ENCODE results near the gene F3. TPM values are rescaled to one million over a fixed set of nuclear protein-coding genes. Genes with fewer than 3 reads are reported as not detected.
"Not testable (repeated sequence)": the region's sequence is repeated elsewhere in the genome, so short reads cannot be mapped to it uniquely, and the experiment has no call there.

The F3 gene
- polyA plus RNA-seq, 1 of the 3 experiments (the other 2 are of a cell fraction): 1.8 TPM

DNA sequence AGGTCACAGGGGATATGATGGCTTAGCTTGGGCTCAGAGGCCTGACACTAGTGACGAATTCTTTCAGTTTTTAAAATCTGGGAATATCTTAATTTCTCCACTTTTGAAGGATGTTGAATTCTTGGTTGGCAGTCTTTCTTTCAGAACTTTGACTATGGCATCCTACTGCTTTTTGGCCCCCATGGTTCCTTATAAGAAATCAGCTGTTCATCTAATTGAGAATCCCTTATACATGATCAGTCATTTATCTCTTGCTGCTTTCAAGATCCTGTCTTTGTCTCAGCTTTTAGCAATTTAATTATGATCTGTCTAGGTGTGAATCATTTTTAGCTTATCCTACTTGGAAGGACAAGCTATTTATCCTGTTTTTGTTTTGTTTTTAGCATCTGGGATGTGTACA lies 31.2 kb upstream of the F3 start:
- Histone ChIP-seq H3K9me3 (0 out of 2 replicates have a peak, but pooled peaks cover 3% of the 10 kb centered on the region), H3K36me3 (replicated peaks in 1 of 2; ENCODE audit: control insufficient read depth in 1 of 2, insufficient read depth in 2 of 2, low read length in 1 of 2) (no peaks in the 10 kb centered on the region), H3K79me2 (ENCODE audit: insufficient read depth) (no peaks in the 10 kb centered on the region), H2AFZ (ENCODE audit: low read depth) (no peak overlapping the region), H4K20me1 (ENCODE audit: insufficient read depth) (no peaks in the 10 kb centered on the region), H3K9ac (no peak overlapping the region), H3F3A (replicated peaks; ENCODE audit: insufficient read depth) (no peaks in the 10 kb centered on the region), H3K4me1 (ENCODE audit: control insufficient read depth in 1 of 2, insufficient read depth in 2 of 2, low read depth in 1 of 2, low read length in 1 of 2) (no peaks in the 10 kb centered on the region), H3K27ac (ENCODE audit: low read depth in 2 of 2, low read length in 1 of 2) (no peak overlapping the region), H3K4me2 (no peak overlapping the region), H3K27me3 (ENCODE audit: insufficient read depth) (no peaks in the 10 kb centered on the region), H3K4me3 (ENCODE audit: low read depth in 2 of 2, low read length in 1 of 2) (no peak overlapping the region), H3K9me2 (no peaks in the 10 kb centered on the region)
- POLR2A ChIA-PET: no interaction called here
- TF ChIP-seq, protein P1, sequence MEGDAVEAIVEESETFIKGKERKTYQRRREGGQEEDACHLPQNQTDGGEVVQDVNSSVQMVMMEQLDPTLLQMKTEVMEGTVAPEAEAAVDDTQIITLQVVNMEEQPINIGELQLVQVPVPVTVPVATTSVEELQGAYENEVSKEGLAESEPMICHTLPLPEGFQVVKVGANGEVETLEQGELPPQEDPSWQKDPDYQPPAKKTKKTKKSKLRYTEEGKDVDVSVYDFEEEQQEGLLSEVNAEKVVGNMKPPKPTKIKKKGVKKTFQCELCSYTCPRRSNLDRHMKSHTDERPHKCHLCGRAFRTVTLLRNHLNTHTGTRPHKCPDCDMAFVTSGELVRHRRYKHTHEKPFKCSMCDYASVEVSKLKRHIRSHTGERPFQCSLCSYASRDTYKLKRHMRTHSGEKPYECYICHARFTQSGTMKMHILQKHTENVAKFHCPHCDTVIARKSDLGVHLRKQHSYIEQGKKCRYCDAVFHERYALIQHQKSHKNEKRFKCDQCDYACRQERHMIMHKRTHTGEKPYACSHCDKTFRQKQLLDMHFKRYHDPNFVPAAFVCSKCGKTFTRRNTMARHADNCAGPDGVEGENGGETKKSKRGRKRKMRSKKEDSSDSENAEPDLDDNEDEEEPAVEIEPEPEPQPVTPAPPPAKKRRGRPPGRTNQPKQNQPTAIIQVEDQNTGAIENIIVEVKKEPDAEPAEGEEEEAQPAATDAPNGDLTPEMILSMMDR (IDR thresholded peaks at IDR 0.05): no peak
- no peak for TF ChIP-seq NFIC (IDR thresholded peaks at IDR 0.05; ENCODE audit: borderline replicate concordance)
- TF ChIP-seq, protein P2, sequence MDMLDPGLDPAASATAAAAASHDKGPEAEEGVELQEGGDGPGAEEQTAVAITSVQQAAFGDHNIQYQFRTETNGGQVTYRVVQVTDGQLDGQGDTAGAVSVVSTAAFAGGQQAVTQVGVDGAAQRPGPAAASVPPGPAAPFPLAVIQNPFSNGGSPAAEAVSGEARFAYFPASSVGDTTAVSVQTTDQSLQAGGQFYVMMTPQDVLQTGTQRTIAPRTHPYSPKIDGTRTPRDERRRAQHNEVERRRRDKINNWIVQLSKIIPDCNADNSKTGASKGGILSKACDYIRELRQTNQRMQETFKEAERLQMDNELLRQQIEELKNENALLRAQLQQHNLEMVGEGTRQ (IDR thresholded peaks at IDR 0.05; ENCODE audit: borderline replicate concordance, low read depth, low read length): no peak
- TF ChIP-seq, protein P3, sequence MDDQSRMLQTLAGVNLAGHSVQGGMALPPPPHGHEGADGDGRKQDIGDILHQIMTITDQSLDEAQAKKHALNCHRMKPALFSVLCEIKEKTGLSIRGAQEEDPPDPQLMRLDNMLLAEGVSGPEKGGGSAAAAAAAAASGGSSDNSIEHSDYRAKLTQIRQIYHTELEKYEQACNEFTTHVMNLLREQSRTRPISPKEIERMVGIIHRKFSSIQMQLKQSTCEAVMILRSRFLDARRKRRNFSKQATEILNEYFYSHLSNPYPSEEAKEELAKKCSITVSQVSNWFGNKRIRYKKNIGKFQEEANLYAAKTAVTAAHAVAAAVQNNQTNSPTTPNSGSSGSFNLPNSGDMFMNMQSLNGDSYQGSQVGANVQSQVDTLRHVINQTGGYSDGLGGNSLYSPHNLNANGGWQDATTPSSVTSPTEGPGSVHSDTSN (IDR thresholded peaks at IDR 0.05): no peak
- no peak for TF ChIP-seq FOSL2 (IDR thresholded peaks at IDR 0.05; ENCODE audit: borderline replicate concordance, low read depth)
- TF ChIP-seq TCF12 (IDR thresholded peaks at IDR 0.05): no peak
- no peak for TF ChIP-seq RCOR1 (IDR thresholded peaks at IDR 0.05; ENCODE audit: low read length)
- no peak for TF ChIP-seq EZH2phosphoT487 (IDR thresholded peaks at IDR 0.05; ENCODE audit: borderline replicate concordance, low read depth)
- no peak for TF ChIP-seq RXRA (IDR thresholded peaks at IDR 0.05; ENCODE audit: borderline replicate concordance, low read depth)
- 38% methylated on average over 1 of the region's 1 CpG for whole genome bisulfite sequencing (ENCODE audit: low lambda C conversion rate)
- no peak for DNase-seq
- CTCF ChIA-PET: no interaction called here

DNA sequence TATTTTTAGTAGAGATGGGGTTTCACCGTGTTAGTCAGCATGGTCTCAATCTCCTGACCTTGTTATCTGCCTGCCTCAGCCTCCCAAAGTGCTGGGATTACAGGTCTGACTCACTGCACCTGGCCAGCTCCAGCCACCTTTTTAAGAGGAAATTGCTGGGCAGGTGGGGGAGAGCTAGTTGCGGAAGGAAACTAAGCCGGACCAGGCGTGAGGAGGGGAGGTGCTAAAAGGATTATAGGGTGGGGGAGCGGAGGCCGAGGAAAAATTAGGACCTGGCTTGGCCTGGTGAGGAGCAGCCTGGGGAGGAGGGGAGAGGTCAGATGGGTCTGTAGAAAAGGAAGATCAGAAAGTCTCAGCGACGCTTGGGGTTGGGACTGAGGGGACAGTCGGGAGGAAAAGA lies 29.4 kb upstream of the F3 start:
- H3F3A ChIP-seq (replicated peaks; ENCODE audit: insufficient read depth); H3K9me2 ChIP-seq; H3K27ac ChIP-seq (ENCODE audit: low read depth in 2 of 2, low read length in 1 of 2); H3K79me2 ChIP-seq (ENCODE audit: insufficient read depth); H3K36me3 ChIP-seq (replicated peaks in 1 of 2; ENCODE audit: control insufficient read depth in 1 of 2, insufficient read depth in 2 of 2, low read length in 1 of 2); H3K4me2 ChIP-seq; H3K27me3 ChIP-seq (ENCODE audit: insufficient read depth); CTCF ChIA-PET; H3K9me3 ChIP-seq; DNase-seq; H3K4me3 ChIP-seq (ENCODE audit: low read depth in 2 of 2, low read length in 1 of 2); H3K9ac ChIP-seq; H3K4me1 ChIP-seq (ENCODE audit: control insufficient read depth in 1 of 2, insufficient read depth in 2 of 2, low read depth in 1 of 2, low read length in 1 of 2); H2AFZ ChIP-seq (ENCODE audit: low read depth); H4K20me1 ChIP-seq (ENCODE audit: insufficient read depth): not testable (repeated sequence)
- POLR2A ChIA-PET: interaction anchor here (0.7 kb wide), 1 partner anchor 183 kb away, joined by 4 read pairs; no protein-coding TSS in a partner anchor
- whole genome bisulfite sequencing (ENCODE audit: low lambda C conversion rate): 79% methylated on average over 9 of the region's 9 CpGs

DNA sequence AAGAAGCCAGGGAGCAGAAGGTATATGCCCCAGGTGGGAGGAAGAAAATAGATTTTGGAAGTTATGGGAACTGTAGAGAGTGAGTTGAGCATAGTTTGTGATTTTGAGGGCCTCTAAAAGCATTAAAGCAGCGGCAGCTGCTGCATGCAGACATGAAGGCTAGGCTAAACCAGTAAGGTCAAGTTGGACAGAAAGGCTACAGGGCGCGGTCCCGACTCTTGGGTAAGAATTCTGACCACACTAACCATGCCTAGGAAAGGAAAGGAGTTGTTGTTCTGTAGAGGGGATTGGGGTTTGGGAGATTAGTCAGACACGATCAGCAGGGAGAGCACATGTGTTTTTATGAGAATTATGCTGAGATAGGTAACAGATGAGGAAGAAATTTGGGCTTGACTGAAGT lies 27.2 kb upstream of the F3 start:
- DNase-seq, POLR2A ChIA-PET: not testable (repeated sequence)

DNA sequence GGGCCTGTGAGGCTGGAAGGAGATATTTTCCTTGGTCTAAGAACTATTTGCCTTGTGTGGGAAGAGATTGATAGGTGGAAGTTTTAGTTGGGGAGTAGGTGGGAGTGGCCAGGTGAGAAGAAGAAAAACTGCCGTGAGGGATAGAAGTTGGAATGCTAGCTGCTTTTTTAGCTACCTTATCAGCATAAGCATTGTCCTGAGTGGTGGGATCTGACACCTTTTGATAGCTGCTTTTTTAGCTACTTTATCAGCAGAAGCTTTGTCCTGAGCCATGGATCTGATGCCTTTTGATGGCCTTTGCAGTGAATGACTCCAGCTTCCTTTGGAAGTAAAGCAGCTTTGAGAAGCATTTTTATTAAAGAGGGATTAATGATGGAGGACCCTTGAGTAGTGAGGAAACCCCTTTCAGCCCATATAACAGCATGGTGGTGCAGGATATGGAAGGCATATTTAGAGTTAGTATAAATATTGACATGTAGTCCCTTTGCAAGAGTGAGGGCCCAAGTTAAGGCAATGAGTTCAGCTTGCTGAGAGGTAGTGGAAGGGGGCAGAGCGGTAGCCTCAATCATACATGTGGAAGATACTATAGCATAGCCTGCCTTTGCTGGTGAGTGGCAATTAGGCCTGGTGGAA lies 26.5 kb upstream of the F3 start:
- H3K27ac ChIP-seq (ENCODE audit: low read depth in 2 of 2, low read length in 1 of 2); H2AFZ ChIP-seq (ENCODE audit: low read depth); H4K20me1 ChIP-seq (ENCODE audit: insufficient read depth); H3K9me2 ChIP-seq; POLR2A ChIA-PET; H3K79me2 ChIP-seq (ENCODE audit: insufficient read depth); H3K36me3 ChIP-seq (replicated peaks in 1 of 2; ENCODE audit: control insufficient read depth in 1 of 2, insufficient read depth in 2 of 2, low read length in 1 of 2); H3K4me2 ChIP-seq; H3K9me3 ChIP-seq; H3K9ac ChIP-seq; DNase-seq; H3K4me3 ChIP-seq (ENCODE audit: low read depth in 2 of 2, low read length in 1 of 2); H3K27me3 ChIP-seq (ENCODE audit: insufficient read depth); H3K4me1 ChIP-seq (ENCODE audit: control insufficient read depth in 1 of 2, insufficient read depth in 2 of 2, low read depth in 1 of 2, low read length in 1 of 2); H3F3A ChIP-seq (replicated peaks; ENCODE audit: insufficient read depth); CTCF ChIA-PET: not testable (repeated sequence)
- 88% methylated on average over 2 of the region's 2 CpGs for WGBS (ENCODE audit: low lambda C conversion rate)

More for the DNA sequence above, 27.2 kb upstream of the F3 start:
- CTCF ChIA-PET; H3K4me2 ChIP-seq; H2AFZ ChIP-seq (ENCODE audit: low read depth); H3K4me3 ChIP-seq (ENCODE audit: low read depth in 2 of 2, low read length in 1 of 2); H3K4me1 ChIP-seq (ENCODE audit: control insufficient read depth in 1 of 2, insufficient read depth in 2 of 2, low read depth in 1 of 2, low read length in 1 of 2); H3K9ac ChIP-seq; H3K27ac ChIP-seq (ENCODE audit: low read depth in 2 of 2, low read length in 1 of 2); H3K36me3 ChIP-seq (replicated peaks in 1 of 2; ENCODE audit: control insufficient read depth in 1 of 2, insufficient read depth in 2 of 2, low read length in 1 of 2); H3F3A ChIP-seq (replicated peaks; ENCODE audit: insufficient read depth); H3K9me2 ChIP-seq; H3K27me3 ChIP-seq (ENCODE audit: insufficient read depth); H3K79me2 ChIP-seq (ENCODE audit: insufficient read depth); H4K20me1 ChIP-seq (ENCODE audit: insufficient read depth); H3K9me3 ChIP-seq: not testable (repeated sequence)
- 69% methylated on average over 5 of the region's 5 CpGs for WGBS (ENCODE audit: low lambda C conversion rate)
